Natural killer cell treated with Interleukin-12 subunit alpha and Interleukin-12 subunit beta and Interleukin-15 and Interleukin-18, amount 100 ng/mL, for 72 hours (primary cell): ENCODE measurements around the gene ZNF652. TPM values are rescaled to one million over a fixed set of nuclear protein-coding genes. Genes with fewer than 3 reads are reported as not detected.
"Not testable (repeated sequence)": the region's sequence is repeated elsewhere in the genome, so short reads cannot be mapped to it uniquely, and the experiment has no call there.

Experiments used
- ATAC-seq, 2 donors: fragments of 150-1000 bp; cut with Tn5 transposase in 1 of 2; sonication (Bioruptor Pico), chemical (Tn5 transposase) in 1 of 2; 2 replicates each; pipeline ENCODE4 v1.10.0; 2021
- DNase-seq: peaks from one replicate; pipeline ENCODE4 v3.0.0; 2022; ENCODE audit warnings: low spot score
- H3K27ac Mint-ChIP-seq, 2 donors: 1 replicate in 1 of 2; 2 replicates in 1 of 2; pipeline ENCODE4 v1.8.0; 2022; ENCODE audit warnings: mixed read lengths in 2 of 2, mild to moderate bottlenecking in 1 of 2, moderate library complexity in 1 of 2
- H3K27me3 Mint-ChIP-seq, 2 donors: 1 replicate in 1 of 2; 2 replicates in 1 of 2; pipeline ENCODE4 v1.8.0; 2022; ENCODE audit warnings: mixed read lengths in 2 of 2
- H3K36me3 Mint-ChIP-seq: one replicate; pipeline ENCODE4 v1.8.0; 2022; ENCODE audit warnings: mixed read lengths
- H3K4me1 Mint-ChIP-seq, 2 donors: 1 replicate in 1 of 2; 2 replicates in 1 of 2; pipeline ENCODE4 v1.8.0; 2022; ENCODE audit warnings: low read depth in 2 of 2, mixed read lengths in 2 of 2, mild to moderate bottlenecking in 1 of 2
- H3K4me3 Mint-ChIP-seq: one replicate; pipeline ENCODE4 v1.8.0; 2022; ENCODE audit warnings: mixed read lengths
- H3K9me3 Mint-ChIP-seq: 2 replicates; pipeline ENCODE4 v1.8.0; 2022; ENCODE audit warnings: mixed read lengths
- total RNA-seq, 2 donors: library from RNA; stranded (reverse); gene quantifications; one replicate each; pipeline ENCODE4 v1.2.3, GENCODE V29; 2022

The ZNF652 gene
- total RNA-seq, 2 donors from 2014 or later, result 20.1 to 22.3 TPM

DNA sequence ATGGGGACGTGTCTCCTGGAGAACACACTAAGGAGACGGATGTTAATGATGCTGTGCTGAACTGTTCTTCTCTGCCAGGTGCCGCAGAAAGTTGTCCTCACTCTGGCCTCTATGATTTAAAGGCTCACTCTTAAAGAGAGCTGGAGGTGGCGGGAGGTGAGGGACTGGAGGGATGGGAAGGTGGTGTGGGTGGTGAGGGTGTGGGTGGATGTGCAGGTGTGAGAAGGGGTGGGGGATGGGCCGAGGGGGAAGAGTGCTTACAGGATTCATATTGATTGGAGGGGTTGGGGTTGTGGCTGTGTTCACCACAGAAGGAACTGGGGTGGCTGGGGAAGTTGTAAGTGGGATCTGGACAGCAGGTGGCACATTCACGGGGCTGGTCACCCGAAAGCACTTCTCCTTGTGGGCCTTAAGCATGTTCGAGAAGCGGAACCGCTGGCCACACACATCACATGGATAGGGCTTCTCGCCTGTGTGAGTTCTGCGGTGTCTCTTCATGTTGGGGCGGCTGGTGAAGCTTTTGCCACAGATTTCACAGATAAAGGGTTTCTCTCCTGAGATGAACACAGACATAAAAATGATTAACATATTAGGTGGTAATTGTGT, 63.6 kb downstream of the ZNF652 start:
- Mint-ChIP-seq H3K36me3 (no peaks in the 10 kb centered on the region), H3K27ac (no peak overlapping the region)

DNA sequence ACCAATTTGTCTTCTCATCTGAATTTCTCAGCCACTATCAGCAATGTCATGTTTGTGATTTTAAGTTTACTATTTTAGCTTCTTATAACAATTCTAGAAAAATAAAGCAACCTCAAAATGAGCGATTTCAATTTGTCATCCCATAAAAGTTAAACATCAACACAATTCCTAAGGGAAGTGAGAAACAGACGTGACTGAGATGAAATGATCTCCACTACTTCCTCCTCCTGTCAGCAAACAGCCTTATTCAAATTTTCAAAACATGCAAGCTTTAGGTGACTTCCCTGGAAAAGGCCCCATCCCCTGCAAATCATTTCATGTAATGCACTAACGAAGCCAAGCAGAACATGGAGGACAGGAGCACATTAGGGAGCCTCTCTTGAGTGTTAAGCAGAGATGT, 64.9 kb downstream of the ZNF652 start:
- Mint-ChIP-seq H3K9me3 (no peaks in the 10 kb centered on the region), H3K27ac (no peak overlapping the region)
- ATAC-seq, result no peak

More for the DNA sequence above, 63.6 kb downstream of the ZNF652 start:
- H3K4me3 Mint-ChIP-seq, result no peak overlapping the region
- no peaks in the 10 kb centered on the region for H3K27me3 Mint-ChIP-seq
- H3K4me1 Mint-ChIP-seq, result peaks cover 0 to 7% of the 10 kb centered on the region in 2 donors
- ATAC-seq, result no peak
- DNase-seq, result no peak
- H3K9me3 Mint-ChIP-seq, result no peaks in the 10 kb centered on the region

DNA sequence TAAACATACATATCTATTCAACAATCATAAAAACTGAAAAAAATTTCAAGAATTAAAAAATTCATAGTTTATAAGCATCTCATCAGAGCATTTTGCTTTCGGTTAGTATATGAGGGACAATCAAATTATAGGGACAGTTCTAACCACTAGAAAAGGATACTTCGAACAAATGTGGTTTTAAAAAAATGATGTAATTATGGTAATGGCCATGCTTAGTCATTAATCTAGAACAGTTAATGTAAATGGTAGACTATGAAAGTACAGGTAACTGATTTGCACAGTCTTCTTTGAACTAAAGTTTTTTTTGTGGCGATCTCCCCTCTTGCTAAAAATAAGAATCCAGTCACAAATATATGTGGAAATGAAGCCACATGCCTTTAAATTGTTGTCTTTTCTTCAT, 67.9 kb downstream of the ZNF652 start:
- Mint-ChIP-seq H3K36me3 (no peaks in the 10 kb centered on the region), H3K27ac (no peak overlapping the region), H3K4me3 (no peak overlapping the region), H3K4me1 (peaks cover 0 to 7% of the 10 kb centered on the region in 2 donors), H3K9me3 (no peaks in the 10 kb centered on the region), H3K27me3 (no peaks in the 10 kb centered on the region)
- no peak for DNase-seq
- ATAC-seq, result no peak

More for the DNA sequence above, 64.9 kb downstream of the ZNF652 start:
- no peak for DNase-seq
- Mint-ChIP-seq H3K4me1 (peaks cover 0 to 7% of the 10 kb centered on the region in 2 donors), H3K36me3 (no peaks in the 10 kb centered on the region), H3K27me3 (no peaks in the 10 kb centered on the region), H3K4me3 (no peak overlapping the region)

DNA sequence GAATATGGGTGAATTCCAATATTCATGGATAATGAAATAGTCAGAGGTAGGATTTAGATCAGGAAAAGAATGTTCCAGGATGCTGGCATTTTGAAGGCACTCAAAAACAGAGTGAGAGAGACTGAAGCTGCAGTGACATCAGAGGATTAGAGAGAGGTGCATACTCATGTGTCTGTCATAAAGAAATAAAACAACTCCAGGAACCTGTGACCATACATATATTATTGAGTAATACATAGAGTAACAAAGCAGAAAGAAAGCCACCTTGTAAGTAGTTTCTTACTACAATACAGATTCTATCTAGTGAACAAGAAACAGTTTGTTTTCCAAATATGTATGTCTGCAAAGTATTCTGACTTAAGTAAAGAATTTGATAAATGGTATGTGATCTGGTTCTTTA, 69.1 kb downstream of the ZNF652 start:
- DNase-seq (no peak), ATAC-seq (peak in 1 of 2 donors; percentile 44)
- Mint-ChIP-seq H3K36me3 (no peaks in the 10 kb centered on the region), H3K4me1 (peaks cover 0 to 7% of the 10 kb centered on the region in 2 donors), H3K9me3 (no peaks in the 10 kb centered on the region), H3K4me3 (no peak overlapping the region), H3K27ac (no peak overlapping the region), H3K27me3 (no peaks in the 10 kb centered on the region)

DNA sequence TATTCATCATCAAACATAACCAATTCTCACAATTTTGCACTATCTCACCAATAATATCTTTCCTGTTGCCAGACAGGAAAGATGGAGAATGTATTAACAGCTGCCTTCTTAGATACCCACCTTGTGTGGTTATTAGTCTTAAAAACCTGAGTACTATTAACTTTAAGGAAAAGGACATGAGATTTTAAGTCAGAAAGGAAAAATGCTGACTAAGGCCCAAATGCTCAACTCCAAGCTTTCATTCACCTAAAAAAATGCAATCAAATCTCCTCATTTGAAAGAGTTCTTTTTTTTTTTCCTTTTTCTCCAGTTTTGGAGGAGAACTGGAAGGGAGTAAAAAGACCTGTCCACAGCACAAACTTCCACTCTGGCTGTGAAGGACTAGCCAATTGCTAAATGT, 70.1 kb downstream of the ZNF652 start:
- peak overlapping the region in 1 of 2 donors; percentile 67 for H3K27ac Mint-ChIP-seq
- H3K27me3 Mint-ChIP-seq, result no peaks in the 10 kb centered on the region
- H3K36me3 Mint-ChIP-seq, result no peaks in the 10 kb centered on the region
- peaks cover 0 to 7% of the 10 kb centered on the region in 2 donors for H3K4me1 Mint-ChIP-seq
- no peaks in the 10 kb centered on the region for H3K9me3 Mint-ChIP-seq
- no peak overlapping the region for H3K4me3 Mint-ChIP-seq
- DNase-seq (no peak), ATAC-seq (no peak)

DNA sequence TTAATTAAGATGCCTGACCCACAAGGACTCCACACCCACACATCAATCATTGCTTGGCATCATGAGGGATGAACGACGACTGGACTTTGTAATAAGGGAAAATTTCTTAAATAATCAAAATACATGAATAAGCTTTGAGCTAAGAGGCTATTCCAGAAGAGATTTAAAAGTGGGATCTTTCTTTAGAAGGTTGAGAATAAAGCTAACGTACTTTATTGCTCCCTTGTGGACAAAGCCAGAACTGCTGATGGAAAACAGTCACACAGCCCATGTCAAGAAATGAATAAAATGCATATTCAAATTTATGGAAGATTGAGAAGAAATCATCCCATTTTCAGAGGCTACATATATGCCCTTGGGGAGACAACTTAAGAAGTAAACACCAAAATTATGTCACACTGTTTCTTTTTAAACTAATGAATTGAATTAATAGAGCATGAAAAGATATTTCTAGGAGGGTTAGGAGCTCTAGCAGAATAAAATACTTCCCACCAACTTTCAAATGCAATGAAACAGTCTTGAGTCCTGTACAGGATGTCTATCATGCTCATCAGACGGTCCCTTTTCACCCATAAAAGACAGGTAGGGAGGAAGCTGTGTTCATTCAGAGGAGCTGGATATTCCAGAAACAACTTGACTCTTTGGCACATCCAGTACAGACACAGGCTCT, 71.2 kb downstream of the ZNF652 start:
- H3K4me1 Mint-ChIP-seq, result peaks cover 0 to 7% of the 10 kb centered on the region in 2 donors
- H3K27me3 Mint-ChIP-seq, result no peaks in the 10 kb centered on the region
- no peak overlapping the region for H3K27ac Mint-ChIP-seq
- ATAC-seq (no peak), DNase-seq (no peak)
- no peaks in the 10 kb centered on the region for H3K36me3 Mint-ChIP-seq
- H3K4me3 Mint-ChIP-seq, result no peak overlapping the region
- H3K9me3 Mint-ChIP-seq, result no peaks in the 10 kb centered on the region

DNA sequence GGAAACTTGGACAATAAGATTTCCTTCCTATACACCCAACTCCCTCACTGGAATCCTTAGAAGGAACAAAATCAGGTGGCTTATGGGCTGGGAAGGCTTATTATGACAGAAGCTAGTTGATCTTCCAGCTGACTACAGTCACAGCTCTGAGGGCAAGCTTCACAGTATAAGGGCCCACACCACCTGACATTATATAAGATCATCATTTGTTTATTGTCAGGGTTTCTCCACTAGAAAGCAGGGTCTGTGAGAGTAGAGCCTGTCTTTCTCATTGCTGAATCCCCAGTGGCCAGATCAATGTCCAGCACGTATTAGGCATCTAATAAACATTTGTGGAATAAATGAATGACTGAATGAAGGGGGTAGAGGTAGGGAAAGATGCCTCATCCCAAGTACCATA, 73.7 kb downstream of the ZNF652 start:
- H3K27me3 Mint-ChIP-seq, result no peaks in the 10 kb centered on the region
- DNase-seq (no peak), ATAC-seq (no peak)
- H3K9me3 Mint-ChIP-seq, result no peaks in the 10 kb centered on the region
- no peaks in the 10 kb centered on the region for H3K4me1 Mint-ChIP-seq
- no peak overlapping the region for H3K4me3 Mint-ChIP-seq
- H3K36me3 Mint-ChIP-seq, result no peaks in the 10 kb centered on the region
- no peak overlapping the region for H3K27ac Mint-ChIP-seq

DNA sequence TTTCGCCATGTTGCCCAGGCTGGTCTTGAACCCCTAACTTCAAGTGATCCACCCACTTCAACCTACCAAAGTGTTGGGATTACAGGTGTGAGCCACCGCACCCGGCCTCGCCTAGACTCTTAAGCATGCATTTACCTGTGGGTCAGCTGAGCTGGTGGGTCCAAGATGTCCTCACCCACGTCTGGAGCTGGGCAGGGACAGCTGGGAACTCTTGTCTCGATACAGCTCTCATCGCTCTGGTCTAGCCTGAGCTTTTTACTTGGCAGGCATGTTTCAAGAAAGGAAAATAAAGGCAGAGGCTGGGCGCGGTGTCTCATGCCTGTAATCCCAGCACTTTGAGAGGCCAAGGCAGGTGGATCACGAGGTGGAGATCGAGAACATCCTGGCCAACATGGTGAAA, 74.6 kb downstream of the ZNF652 start:
- DNase-seq (no peak), ATAC-seq (no peak)
- Mint-ChIP-seq H3K27me3 (no peaks in the 10 kb centered on the region), H3K27ac (no peak overlapping the region), H3K4me3 (no peak overlapping the region), H3K36me3 (no peaks in the 10 kb centered on the region), H3K9me3 (no peaks in the 10 kb centered on the region), H3K4me1 (no peaks in the 10 kb centered on the region)

DNA sequence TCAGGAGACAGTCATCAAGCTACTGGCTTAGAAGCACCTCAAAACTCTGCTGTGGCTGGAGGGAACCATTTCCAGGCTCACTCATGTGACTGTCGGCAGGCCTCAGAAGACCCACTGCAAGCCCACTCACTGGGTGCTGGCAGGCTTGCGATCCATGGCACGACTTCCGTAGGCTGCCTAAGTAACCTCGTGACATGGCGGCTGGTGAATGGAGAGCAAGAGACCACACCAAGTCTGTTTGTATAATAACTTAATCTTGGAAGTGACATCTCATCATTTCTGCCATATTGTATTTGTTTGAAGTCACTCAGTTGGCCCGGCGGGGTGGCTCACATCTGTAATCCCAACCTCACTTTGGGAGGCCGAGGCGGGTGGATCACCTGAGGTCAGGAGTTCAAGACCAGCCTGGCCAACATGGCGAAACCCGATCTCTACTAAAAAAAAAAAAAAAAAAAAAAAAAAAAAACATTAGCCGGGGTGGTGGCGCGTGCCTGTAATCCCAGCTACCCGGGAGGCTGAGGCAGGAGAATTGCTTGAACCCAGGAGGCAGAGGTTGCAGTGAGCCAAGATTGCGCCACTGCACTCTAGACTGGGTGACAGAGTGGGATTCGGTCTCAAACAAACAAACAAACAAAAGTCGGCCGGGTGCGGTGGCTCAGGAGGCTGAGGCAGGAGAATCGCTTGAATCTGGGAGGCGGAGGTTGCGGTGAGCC, 75.6 kb downstream of the ZNF652 start:
- H3K4me3 Mint-ChIP-seq, H3K27me3 Mint-ChIP-seq, H3K9me3 Mint-ChIP-seq, DNase-seq, H3K4me1 Mint-ChIP-seq, H3K36me3 Mint-ChIP-seq, H3K27ac Mint-ChIP-seq, ATAC-seq: not testable (repeated sequence)

DNA sequence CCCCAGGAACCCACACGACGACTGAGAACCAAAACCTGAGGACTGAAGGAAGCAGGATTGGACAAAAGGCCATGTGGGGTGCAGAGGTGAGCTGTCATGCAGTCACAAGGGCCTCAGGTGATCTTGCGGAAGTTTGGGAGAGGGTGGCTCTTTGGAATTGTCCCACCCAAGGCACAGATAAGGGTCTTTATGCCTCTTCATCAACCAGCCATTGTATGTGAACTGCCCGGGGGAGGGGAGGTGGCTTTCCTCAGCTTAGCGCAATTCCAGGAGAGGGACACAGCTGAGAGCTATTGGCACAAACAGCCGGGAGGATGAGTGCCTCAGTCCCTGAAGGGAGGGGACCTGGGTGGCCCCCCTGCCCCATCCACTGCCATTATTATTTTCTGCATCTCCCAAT, 76.3 kb downstream of the ZNF652 start:
- no peaks in the 10 kb centered on the region for H3K36me3 Mint-ChIP-seq
- H3K4me1 Mint-ChIP-seq, result no peaks in the 10 kb centered on the region
- H3K9me3 Mint-ChIP-seq, result no peaks in the 10 kb centered on the region
- ATAC-seq (no peak), DNase-seq (no peak)
- no peaks in the 10 kb centered on the region for H3K27me3 Mint-ChIP-seq
- no peak overlapping the region for H3K27ac Mint-ChIP-seq
- H3K4me3 Mint-ChIP-seq, result no peak overlapping the region

DNA sequence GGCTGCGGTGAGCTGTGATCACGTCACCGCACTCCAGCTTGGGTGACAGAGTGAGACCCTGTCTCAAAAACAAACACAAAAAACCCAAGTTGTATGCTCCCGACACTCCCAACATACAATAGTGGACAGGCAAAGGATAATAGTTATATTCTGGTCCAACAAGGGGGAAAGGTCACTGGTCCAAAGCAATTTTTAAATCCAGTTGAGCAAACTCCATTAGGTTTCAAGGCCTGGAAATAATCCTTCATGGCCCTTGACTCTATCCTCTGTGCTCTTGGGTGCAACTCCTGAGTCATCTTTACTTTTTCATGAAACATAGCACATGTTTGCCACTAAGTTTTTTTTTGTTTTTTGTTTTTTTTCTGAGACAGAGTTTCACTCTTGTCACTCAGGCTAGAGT, 81.1 kb downstream of the ZNF652 start:
- DNase-seq (no peak), ATAC-seq (no peak)
- H3K4me1 Mint-ChIP-seq, result no peaks in the 10 kb centered on the region
- no peak overlapping the region for H3K27ac Mint-ChIP-seq
- no peaks in the 10 kb centered on the region for H3K27me3 Mint-ChIP-seq
- H3K4me3 Mint-ChIP-seq, result no peak overlapping the region
- H3K36me3 Mint-ChIP-seq, result no peaks in the 10 kb centered on the region
- no peaks in the 10 kb centered on the region for H3K9me3 Mint-ChIP-seq

DNA sequence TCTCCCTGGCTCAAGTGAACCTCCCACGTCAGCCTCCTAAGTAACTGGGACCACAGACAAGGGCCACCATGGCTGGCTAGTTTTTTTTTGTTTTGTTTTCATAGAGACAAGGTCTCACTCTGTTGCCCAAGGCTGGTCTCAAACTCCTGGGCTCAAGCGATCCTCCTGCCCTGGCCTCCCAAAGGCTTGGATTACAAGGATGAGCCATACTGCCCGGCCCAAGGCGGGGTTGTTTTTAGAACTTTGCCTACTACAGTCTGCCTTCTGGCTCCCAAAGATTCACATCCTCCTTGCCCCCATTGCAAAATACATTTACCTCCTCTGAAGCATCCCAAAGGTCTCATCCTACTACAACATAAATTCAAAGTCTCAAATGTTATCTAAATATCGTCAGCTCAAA, 82.0 kb downstream of the ZNF652 start:
- no peaks in the 10 kb centered on the region for H3K9me3 Mint-ChIP-seq

DNA sequence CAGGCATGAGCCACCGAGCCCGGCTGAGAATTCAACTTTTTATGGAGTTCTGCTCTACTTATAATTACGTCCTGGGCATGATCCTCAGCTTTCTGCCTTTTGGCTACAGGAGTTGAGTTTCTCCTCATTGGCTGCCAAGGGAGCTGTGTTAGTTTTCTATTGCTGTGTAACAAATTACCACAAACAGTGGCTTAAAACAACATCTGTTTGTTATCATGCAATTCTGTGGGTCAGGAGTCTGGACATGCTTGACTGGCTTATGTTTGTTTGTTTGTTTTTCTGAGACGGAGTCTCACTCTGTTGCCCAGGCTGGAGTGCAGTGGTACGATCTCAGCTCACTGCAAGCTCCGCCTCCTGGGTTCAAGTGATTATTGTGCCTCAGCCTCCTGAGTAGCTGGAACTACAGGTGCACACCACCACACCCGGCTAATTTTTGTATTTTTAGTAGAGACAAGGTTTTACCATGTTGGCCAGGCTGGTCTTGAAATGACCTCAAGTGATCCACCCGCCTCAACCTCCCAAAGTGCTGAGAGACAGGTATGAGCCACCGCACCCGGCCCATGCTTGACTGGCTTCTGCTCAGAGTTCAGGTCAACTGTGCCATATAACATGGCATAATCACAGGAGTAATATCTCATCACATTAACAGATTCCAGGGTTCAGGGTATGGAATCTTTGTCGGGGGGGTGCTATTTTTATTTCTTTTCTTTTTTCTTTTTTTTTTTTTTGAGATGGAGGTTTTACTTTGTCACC, 82.6 kb downstream of the ZNF652 start:
- DNase-seq, H3K4me3 Mint-ChIP-seq, H3K27me3 Mint-ChIP-seq, H3K9me3 Mint-ChIP-seq, H3K36me3 Mint-ChIP-seq, H3K27ac Mint-ChIP-seq, H3K4me1 Mint-ChIP-seq, ATAC-seq: not testable (repeated sequence)

More for the DNA sequence above, 82.0 kb downstream of the ZNF652 start:
- no peak for ATAC-seq
- DNase-seq, result no peak
- no peaks in the 10 kb centered on the region for H3K27me3 Mint-ChIP-seq
- no peaks in the 10 kb centered on the region for H3K36me3 Mint-ChIP-seq
- H3K4me1 Mint-ChIP-seq, result no peaks in the 10 kb centered on the region
- H3K27ac Mint-ChIP-seq, result no peak overlapping the region
- H3K4me3 Mint-ChIP-seq, result no peak overlapping the region

DNA sequence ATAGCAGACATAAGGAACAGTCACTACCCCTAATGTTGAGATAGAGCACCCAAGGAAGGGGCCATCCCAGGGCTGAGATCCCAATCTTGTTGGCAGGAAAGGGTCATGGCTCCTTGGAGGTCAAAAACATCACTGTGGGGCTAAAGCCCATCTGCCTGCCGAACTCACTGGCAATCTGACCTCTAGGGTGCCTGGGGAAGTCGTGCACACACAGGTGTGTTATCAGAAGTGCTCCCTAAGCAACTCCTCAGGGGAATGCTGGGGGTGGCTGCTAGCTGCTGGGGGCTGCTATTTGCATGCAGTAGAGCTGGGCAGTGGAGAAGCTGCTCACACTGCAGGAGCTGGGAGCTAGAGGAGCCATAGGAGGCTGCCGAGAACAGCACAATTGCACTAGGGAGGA, 84.0 kb downstream of the ZNF652 start:
- no peaks in the 10 kb centered on the region for H3K4me1 Mint-ChIP-seq
- H3K27me3 Mint-ChIP-seq, result no peaks in the 10 kb centered on the region
- no peak overlapping the region for H3K4me3 Mint-ChIP-seq
- no peaks in the 10 kb centered on the region for H3K36me3 Mint-ChIP-seq
- ATAC-seq (no peak), DNase-seq (no peak)
- H3K27ac Mint-ChIP-seq, result no peak overlapping the region
- no peaks in the 10 kb centered on the region for H3K9me3 Mint-ChIP-seq
